HepG2 (cell line): Measurements from ENCODE around the gene MCFD2. TPM values are rescaled to one million over a fixed set of nuclear protein-coding genes. Genes with fewer than 3 reads are reported as not detected.

ENCODE experiments used
- ATF6 ChIP-seq: sonication (generic); formaldehyde crosslinking; conservative IDR thresholded peaks from 2 replicates; pipeline ENCODE4 v1.4.0; 2020; ENCODE audit warnings: missing genetic modification reagents
- DR1 ChIP-seq: sonication (generic); formaldehyde crosslinking; IDR thresholded peaks from 2 replicates; pipeline ENCODE4 v1.8.0; 2021; ENCODE audit warnings: mild to moderate bottlenecking, missing genetic modification reagents, inconsistent platforms
- ESRRA ChIP-seq: sonication (generic); formaldehyde crosslinking; IDR thresholded peaks from 2 replicates; pipeline ENCODE4 v1.5.1; 2020; ENCODE audit warnings: mild to moderate bottlenecking, low read depth, missing genetic modification reagents
- HNRNPH1 ChIP-seq: fragments of 200-400 bp; formaldehyde crosslinking; optimal IDR thresholded peaks from 2 replicates; pipeline ENCODE3; 2017; ENCODE audit warnings: mild to moderate bottlenecking, low read depth, low read length
- KDM5A ChIP-seq: fragments of 200-600 bp; sonication (generic); IDR thresholded peaks from 2 replicates; pipeline ENCODE4 v1.7.0; 2018; ENCODE audit warnings: antibody characterized with exemption, mild to moderate bottlenecking, low read length, borderline replicate concordance
- KMT2A ChIP-seq: sonication (generic); formaldehyde crosslinking; IDR thresholded peaks from 2 replicates; pipeline ENCODE4 v1.4.0; 2020; ENCODE audit warnings: missing genetic modification reagents
- MTF1 ChIP-seq: sonication (generic); formaldehyde crosslinking; IDR thresholded peaks from 2 replicates; pipeline ENCODE4 v1.5.0; 2020; ENCODE audit warnings: missing genetic modification reagents
- PBX2 ChIP-seq: IDR thresholded peaks from 2 replicates; pipeline ENCODE4 v1.6.1; 2016; ENCODE audit warnings: control low read depth
- RBAK ChIP-seq: sonication (generic); formaldehyde crosslinking; IDR thresholded peaks from 2 replicates; pipeline ENCODE4 v1.5.1; 2020; ENCODE audit warnings: mild to moderate bottlenecking, missing genetic modification reagents
- RERE ChIP-seq: IDR thresholded peaks from 2 replicates; pipeline ENCODE4 v1.6.1; 2016; ENCODE audit warnings: low read depth, missing genetic modification reagents, missing compliant biosample characterization
- SALL2 ChIP-seq: sonication (generic); formaldehyde crosslinking; IDR thresholded peaks from 2 replicates; pipeline ENCODE4 v1.8.1; 2023; ENCODE audit warnings: mild to moderate bottlenecking, missing genetic modification reagents, inconsistent platforms
- SKIL ChIP-seq: sonication (generic); formaldehyde crosslinking; IDR thresholded peaks from 2 replicates; pipeline ENCODE4 v1.8.0; 2022; ENCODE audit warnings: missing genetic modification reagents, mild to moderate bottlenecking, moderate library complexity, borderline replicate concordance
- SMAD3 ChIP-seq: sonication (generic); formaldehyde crosslinking; IDR thresholded peaks from 2 replicates; pipeline ENCODE4 v1.4.0; 2020; ENCODE audit warnings: missing genetic modification reagents
- SRSF4 ChIP-seq: fragments of 200-400 bp; formaldehyde crosslinking; IDR thresholded peaks from one replicate; pipeline ENCODE4 v1.6.1; 2018; ENCODE audit warnings: mild to moderate bottlenecking, low read depth, low read length, moderate library complexity; ENCODE audit not compliant: poor library complexity, severe bottlenecking
- ZNF3 ChIP-seq: IDR thresholded peaks from 2 replicates; pipeline ENCODE4 v1.7.0; 2017; ENCODE audit warnings: inconsistent platforms
- ZNF33A ChIP-seq: sonication (generic); formaldehyde crosslinking; IDR thresholded peaks from 2 replicates; pipeline ENCODE4 v1.5.1; 2020; ENCODE audit warnings: missing genetic modification reagents, mild to moderate bottlenecking, moderate library complexity, borderline replicate concordance
- ZNF441 ChIP-seq: sonication (generic); formaldehyde crosslinking; IDR thresholded peaks from 2 replicates; pipeline ENCODE4 v1.7.0; 2021; ENCODE audit warnings: missing genetic modification reagents, borderline replicate concordance
- ZNF672 ChIP-seq: sonication (generic); formaldehyde crosslinking; IDR thresholded peaks from 2 replicates; pipeline ENCODE4 v1.8.1; 2022; ENCODE audit warnings: missing genetic modification reagents
- ZNF773 ChIP-seq: sonication (generic); formaldehyde crosslinking; IDR thresholded peaks from 2 replicates; pipeline ENCODE4 v1.4.0; 2020; ENCODE audit warnings: missing genetic modification reagents, borderline replicate concordance
- ZSCAN30 ChIP-seq: sonication (generic); formaldehyde crosslinking; IDR thresholded peaks from 2 replicates; pipeline ENCODE4 v1.5.0; 2020; ENCODE audit warnings: mild to moderate bottlenecking, missing genetic modification reagents
- polyA plus RNA-seq, 8 experiments: library from polyadenylated mRNA; depleted of rRNA in 3 of 8; stranded (reverse) in 7 of 8; unstranded in 1 of 8; fragments of >200 nt; fragmentation: Illumina TruSeq in 4 of 8; extraction: Trizol in 4 of 8; gene quantifications; 2 replicates each; pipeline versions ENCODE4 v1.2.1 to v1.2.3, GENCODE V29; 2011 to 2016; ENCODE audit warnings: low read depth in 4 of 8, missing spikeins in 1 of 8, mixed read lengths in 1 of 8; ENCODE audit not compliant: insufficient read depth in 1 of 8
- total RNA-seq, 5 experiments: library from RNA; depleted of rRNA; stranded (reverse); fragments of >200 nt; fragmentation: Illumina TruSeq; extraction: Trizol; gene quantifications; 2 replicates each; pipeline ENCODE4 v1.2.3, GENCODE V29; 2016; ENCODE audit warnings: low read depth in 1 of 5

MCFD2 gene
- total and polyA plus RNA-seq, 2 of the 13 experiments (the other 11 are each of a cell fraction or from before 2014, with no cell fraction given) = 183 to 232 TPM

- no peak for TF ChIP-seq MTF1 (CRISPR knock-in tag)
- TF ChIP-seq RBAK = no peak
- TF ChIP-seq KDM5A = no peak
- no peak for TF ChIP-seq ZNF3 (CRISPR knock-in tag)
- no peak for TF ChIP-seq ZNF672 (CRISPR knock-in tag)
- no peak; the same call in 1 of the 2 replicates for TF ChIP-seq SKIL (CRISPR knock-in tag)
- no peak for TF ChIP-seq ZNF773 (CRISPR knock-in tag)
- TF ChIP-seq PBX2 (CRISPR knock-in tag) = no peak
- TF ChIP-seq SRSF4 = no peak
- no peak for TF ChIP-seq HNRNPH1
- TF ChIP-seq ATF6 (CRISPR knock-in tag) = no peak
- TF ChIP-seq KMT2A (CRISPR knock-in tag) = peak; percentile 25; the same call in 1 of the 2 replicates
- TF ChIP-seq ESRRA (CRISPR knock-in tag) = peak; percentile 70
- TF ChIP-seq DR1 (CRISPR knock-in tag) = no peak
- no peak for TF ChIP-seq ZNF441 (CRISPR knock-in tag)
- no peak for TF ChIP-seq ZNF33A (CRISPR knock-in tag)
- no peak for TF ChIP-seq ZSCAN30 (CRISPR knock-in tag)
- TF ChIP-seq SALL2 (CRISPR knock-in tag) = no peak
- no peak for TF ChIP-seq RERE
- TF ChIP-seq SMAD3 (CRISPR knock-in tag) = no peak
Observed at GRCh38 chr2:46954951-46955571, 39.5 kb upstream of the MCFD2 start (continued).
